Measurements from ENCODE around the gene GREB1.
A peak's percentile ranks its signal among the peaks of the same experiment; 100 is the strongest.

The GREB1 gene, protein sequence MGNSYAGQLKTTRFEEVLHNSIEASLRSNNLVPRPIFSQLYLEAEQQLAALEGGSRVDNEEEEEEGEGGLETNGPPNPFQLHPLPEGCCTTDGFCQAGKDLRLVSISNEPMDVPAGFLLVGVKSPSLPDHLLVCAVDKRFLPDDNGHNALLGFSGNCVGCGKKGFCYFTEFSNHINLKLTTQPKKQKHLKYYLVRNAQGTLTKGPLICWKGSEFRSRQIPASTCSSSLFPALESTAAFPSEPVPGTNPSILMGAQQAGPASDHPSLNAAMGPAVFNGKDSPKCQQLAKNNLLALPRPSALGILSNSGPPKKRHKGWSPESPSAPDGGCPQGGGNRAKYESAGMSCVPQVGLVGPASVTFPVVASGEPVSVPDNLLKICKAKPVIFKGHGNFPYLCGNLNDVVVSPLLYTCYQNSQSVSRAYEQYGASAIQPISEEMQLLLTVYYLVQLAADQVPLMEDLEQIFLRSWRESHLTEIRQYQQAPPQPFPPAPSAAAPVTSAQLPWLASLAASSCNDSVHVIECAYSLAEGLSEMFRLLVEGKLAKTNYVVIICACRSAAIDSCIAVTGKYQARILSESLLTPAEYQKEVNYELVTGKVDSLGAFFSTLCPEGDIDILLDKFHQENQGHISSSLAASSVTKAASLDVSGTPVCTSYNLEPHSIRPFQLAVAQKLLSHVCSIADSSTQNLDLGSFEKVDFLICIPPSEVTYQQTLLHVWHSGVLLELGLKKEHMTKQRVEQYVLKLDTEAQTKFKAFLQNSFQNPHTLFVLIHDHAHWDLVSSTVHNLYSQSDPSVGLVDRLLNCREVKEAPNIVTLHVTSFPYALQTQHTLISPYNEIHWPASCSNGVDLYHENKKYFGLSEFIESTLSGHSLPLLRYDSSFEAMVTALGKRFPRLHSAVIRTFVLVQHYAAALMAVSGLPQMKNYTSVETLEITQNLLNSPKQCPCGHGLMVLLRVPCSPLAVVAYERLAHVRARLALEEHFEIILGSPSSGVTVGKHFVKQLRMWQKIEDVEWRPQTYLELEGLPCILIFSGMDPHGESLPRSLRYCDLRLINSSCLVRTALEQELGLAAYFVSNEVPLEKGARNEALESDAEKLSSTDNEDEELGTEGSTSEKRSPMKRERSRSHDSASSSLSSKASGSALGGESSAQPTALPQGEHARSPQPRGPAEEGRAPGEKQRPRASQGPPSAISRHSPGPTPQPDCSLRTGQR (N-terminal part only)

DNA sequence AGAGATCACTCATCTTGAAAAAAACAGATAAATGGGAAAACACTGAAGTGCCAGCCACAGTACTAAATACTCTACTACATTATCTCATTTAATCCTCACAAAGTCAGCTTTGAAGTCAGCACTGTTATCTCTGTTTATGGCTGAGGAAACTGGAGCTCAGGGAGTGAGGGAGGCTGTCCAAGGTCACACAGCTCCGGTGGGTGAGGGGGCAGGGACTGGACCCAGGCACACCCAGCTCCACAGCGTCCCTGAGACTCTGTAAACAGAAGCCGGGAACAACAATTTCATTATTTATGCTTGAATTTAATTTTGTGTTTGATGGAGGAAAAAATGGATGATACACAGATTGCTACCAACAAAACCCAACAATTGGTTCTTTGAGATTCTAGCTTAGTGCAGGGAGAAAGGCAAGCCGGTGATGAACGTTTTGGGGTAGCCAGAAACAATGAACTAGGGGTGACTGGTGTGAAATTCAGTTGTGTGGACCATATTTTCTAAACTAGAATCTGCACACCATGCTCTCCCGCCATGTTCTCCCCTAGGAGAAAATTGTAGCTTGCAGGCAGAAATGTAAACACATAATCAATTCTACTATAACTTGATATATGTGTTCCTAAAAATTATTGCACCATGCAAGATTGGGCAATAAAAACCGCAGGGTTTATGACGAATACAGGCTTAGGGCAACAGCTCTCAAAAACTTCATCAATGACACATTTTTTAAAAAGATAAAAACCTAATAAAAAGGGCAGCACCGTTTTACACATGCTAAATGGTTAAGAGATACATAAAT lies at the start of gene GREB1:
TSS of gene GREB1 (plus strand) at position 768 of the 793 bp plus-strand sequence. CDS start 22,570 bp downstream, outside the sequence.
- no peak for DNase-seq

DNA sequence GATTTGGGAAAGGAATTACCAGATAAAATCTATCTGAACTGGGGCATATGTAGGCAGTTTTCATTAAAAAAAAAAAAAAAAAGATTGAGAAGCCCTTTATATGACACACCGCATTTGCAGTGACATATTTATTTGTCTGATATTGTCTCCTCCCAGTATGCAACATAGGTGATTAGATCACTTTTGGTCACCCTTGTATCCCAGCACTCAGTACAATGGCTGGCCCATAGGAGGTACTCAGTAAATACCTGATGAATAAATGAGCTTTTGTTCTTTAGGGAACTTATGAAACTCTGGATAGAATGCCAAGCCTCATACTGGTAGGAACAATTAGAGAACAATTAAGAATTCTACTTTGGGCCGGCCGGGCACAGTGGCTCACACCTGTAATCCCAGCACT lies 45.0 kb upstream of the GREB1 start:
- no peak for DNase-seq

DNA sequence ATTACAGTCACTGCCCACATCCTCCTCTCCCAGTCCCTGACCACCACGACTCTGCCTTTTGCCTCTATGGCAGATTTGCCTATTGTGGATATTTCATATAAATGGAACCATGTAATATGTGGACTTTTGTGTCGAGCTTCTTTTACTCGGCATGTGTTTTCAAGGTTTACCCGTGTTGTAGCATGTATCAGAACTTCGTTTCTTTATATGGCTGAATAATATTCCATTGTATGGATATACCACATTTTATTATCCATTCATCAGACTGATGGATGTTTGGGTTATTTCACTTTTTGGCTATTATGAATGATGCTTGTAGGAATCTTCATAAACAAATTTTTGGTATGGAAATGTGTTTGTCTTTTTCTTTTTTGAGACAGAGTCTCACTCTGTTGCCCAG lies 43.7 kb upstream of the GREB1 start:
- DNase-seq, result no peak

DNA sequence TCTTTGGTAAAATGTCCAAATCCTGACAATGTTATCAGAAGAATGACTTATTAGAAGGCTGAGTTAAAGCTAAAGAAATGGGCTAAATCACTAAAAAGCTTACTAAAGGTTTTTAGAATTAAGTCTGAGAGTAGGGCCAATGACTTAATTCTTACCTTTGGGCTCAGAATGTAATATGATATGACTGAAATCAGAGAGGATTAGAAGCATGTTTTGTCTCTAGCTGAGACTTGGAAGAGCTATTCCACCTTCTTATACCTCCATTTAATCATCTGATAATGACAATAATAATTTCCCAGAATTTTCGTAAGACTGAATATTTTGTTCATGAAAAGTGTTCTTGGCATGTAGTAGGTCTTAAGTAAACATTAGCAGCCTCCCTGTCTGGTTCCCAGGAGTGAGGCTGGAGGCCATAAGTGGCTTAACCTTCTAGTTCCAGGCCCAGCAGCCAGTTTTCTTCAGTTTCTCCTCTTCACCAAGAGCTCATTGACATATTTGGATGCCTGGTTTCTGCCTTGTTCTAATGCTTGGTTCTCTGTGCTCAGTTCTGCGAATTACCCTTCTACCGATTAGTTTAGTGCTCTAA lies 42.4 kb upstream of the GREB1 start:
- no peak for DNase-seq

DNA sequence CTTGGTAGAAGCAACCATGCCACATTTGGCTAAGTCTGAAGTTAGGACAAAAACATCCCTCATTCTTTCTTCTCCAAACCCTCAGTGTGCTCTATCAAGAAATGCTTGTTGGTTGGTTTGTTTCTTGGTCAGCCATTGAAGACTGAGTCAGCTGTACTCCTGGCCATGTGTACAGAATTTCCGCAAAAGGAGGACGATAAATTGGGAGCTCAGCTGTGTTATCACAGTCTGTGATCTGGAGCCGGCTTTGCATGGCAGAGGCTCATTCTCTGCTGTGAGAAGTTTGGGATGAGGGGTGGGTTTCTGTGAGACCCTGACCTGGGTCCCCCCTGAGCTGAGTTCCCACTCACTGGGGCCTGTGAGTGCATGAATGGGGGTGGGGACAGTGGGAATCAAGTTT lies 41.6 kb upstream of the GREB1 start:
- DNase-seq, result no peak

DNA sequence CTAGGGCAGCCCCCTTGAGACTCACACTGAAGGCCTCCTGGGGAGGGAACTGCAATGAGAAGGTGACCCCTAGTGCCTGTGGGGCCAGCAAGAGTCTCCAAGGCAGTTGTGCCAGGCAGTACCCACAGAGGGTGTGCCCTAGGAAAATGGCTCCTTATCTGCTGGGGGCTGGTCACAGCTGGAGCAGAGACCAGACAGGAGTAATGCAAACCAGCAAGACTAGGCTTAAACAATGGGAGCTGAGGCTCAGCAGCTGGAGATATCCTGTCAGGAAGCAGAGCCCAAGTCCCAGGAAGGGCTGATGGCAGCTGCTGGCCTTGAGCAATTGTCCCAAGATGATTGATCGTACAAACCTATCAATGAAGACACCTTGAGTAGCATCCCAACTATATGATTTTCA lies 41.1 kb upstream of the GREB1 start:
- no peak for DNase-seq

DNA sequence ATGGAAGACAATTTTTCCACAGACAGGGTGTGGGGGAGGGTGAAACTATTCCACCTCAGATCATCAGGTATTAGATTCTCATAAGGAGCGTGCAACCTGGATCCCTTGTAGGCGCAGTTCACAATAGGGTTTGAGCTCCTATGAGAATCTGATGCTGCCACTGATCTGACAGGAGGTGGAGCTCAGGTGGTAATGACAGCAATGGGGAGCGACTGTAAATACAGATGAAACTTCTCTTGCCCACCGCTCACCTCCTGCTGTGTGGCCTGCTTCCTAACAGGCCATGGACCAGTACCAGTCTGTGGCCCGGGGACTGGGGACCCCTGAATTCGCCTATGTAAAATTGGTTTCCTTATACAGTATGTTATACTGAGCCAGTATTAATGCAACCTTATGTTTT lies 40.6 kb upstream of the GREB1 start:
- no peak for DNase-seq

DNA sequence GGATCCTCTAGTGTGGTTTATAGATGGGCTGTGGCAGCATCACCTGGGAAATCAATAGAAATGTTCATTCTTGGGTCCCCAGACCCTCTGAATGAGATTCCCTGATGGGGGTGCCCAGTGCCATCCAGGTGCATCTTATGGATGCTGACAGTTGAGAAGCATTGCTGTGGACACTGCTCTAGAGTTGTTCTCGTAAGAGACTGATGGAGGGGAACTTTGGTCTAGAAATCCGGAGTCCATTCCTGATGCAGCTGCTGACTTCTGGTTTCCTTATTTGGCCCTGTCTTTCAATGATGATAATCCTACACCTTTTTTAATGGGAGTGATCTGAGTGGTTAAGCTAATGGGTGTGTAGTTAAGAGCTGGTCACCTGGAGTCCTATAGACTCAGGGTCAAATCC lies 39.5 kb upstream of the GREB1 start:
- no peak for DNase-seq

DNA sequence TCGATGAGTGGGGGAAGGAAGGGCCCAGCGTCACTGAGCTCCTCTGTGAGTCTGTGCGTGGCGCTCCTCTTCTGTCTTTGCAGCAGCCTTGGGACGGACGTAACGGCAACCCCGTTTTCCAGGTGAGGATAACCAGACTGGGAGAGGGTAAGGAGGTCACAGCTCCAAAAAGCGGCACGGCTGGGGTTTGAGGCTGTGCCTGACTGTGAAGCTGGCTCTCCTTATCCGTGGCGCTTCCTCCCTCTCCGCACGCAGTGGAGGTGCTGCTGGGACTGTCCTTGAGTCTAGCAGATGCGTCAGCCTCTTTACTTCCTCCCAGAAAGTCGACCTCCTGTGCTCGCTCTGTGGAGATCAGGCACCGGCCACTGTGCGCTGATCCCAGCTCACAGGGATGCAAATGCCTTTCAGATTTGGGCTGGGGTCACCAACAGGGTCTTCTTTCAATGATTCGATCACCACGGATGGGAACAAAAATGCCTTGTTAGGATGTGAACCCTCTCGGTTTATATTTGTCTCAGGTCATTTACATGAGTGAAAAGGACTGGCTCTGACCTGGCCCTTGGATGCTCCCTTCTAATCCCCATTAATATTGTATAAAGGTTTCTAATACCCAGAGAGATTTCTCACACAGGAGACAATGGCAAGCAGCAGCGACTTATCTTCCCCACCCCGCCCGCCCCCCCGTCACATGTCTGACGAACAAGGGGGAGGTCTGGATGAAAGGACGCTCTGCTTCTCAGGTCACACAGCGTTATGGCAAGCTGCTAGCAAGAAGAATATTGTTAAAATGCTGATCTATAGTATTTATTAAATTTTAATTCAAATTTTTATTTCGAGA lies 37.8 kb upstream of the GREB1 start:
- DNase-seq, result no peak

DNA sequence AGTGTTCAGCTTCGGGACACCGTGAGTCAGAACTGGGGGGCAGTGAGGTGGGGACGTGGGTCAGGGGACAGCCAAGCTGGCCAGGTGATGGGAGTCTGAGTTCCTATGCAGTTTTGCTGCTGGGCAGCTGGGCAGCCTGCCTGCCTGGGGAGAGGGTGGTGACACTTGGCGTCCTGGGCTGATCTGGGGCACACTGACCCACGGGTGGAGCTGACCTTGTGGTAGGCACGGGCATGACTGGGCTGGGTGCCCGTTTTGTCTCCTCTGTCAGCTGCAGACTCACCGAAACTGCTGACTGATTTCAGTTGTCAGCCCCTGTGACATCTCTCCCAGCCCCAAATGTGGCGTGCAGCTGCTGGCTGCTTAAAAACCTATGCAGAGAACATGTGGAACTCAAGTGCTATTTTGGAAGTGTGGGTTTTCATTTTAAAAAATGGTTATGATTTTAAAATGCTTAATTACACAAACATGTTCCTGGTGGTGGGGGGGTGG lies 35.3 kb upstream of the GREB1 start:
- no peak for DNase-seq

DNA sequence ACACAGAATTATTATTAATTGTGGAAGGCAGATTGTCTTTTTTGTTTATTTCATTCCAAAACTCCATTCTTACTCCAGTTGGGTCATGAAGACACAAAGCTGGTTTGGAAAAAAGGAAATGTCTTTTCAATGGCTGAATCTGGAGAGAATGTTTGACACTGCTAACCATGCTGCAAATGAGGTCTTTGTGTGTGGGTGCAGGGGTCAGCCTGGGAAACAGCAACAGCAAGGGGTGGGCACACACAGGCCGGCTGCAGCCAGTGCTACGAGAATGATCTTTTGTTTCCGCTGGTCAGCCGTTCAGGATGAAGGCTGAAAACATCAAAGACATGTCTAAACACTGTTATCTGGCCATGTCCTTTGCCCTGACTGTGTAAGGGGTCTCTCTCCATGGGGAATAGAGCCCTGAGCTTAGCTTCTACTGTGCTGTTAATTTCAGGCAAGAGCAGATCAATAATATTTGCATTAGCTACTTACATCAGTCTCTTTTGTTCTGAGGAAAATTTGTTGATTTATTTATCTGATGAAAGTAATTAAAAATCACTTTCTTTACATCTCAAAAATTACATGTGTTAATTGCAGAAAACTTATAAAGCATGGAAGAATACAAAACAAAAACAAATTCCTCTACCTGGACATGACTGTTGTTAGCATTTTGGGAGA lies 34.6 kb upstream of the GREB1 start:
- no peak for DNase-seq

DNA sequence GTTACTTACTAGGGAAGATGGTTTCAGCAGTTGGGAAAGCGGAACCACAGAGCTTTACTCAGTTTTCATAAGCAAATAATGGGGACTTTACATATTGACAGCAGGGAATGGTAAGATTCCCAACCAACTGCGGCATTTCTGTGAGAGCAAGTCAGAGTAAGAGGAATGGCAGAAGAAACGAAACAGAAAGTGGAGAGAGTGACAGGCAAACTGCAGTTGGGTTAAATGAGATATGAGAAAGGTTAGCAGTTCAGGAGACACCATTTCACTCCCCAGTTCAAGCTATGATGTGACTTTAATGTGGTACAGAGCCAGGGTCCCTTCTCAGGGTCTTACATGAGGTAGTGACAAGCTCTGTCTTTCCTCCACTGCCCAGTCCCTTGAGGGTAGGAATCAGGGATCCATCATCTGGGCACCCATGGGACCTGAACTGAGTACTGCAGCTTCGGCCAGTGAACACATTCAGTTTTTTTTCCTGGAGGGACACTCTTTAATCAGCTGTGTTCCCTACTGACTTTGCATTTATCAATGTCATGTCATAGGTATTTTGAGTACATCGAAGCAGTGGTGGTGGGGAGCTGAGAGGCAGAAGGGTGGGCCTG lies 33.0 kb upstream of the GREB1 start:
- DNase-seq, result no peak

DNA sequence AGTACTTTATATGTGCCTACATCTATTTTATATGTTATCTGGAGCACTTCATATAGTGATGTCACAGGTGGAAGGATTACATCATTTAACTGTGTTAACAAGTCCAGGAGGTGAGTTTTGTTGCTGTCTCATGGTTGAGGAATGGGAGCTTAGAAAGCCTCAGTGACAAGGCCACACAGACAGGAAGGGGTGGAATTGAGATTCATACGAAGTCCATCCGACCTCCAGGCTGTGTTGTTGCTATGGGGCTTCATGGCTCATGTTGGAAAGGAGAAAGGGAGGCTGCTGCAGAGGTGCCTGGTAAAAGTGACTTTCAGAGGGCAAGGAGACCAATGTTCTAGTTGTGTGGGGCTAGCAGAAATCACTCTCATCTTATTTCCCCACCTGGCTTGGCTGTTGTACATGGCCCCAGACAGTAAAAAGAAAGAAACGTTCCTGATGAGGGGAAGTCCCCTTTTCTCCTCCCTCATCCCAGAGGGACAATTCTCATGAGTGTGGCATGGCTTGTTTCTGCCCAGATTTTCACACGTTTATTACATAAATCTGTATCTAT lies 31.0 kb upstream of the GREB1 start:
- no peak for DNase-seq

DNA sequence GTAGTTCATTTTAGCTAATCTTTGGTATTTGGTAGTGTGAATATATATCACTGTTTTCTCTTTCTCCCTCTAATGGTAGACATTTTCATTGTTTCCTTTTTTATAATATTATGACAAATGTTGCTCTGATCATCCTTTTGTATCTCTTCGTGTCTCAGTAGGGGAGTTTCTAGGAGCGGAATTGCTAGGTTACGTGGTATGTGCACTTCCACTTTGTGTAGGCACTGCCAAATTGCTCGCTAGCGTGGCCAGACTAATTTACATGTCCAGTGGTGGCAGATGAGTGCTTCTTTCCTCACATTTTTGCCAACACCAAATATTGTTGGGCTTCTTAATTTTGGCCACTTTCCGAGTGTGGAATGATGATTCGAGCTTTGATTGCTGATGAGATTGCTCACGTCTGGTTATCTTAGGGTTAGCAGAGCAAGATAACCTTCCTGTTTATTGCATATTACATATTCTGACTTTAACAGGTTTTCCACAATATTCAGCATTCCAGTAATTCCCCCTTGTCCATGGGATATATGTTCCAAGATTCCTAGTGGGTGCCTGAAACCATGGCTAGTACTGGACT lies 30.4 kb upstream of the GREB1 start:
- DNase-seq, result no peak

DNA sequence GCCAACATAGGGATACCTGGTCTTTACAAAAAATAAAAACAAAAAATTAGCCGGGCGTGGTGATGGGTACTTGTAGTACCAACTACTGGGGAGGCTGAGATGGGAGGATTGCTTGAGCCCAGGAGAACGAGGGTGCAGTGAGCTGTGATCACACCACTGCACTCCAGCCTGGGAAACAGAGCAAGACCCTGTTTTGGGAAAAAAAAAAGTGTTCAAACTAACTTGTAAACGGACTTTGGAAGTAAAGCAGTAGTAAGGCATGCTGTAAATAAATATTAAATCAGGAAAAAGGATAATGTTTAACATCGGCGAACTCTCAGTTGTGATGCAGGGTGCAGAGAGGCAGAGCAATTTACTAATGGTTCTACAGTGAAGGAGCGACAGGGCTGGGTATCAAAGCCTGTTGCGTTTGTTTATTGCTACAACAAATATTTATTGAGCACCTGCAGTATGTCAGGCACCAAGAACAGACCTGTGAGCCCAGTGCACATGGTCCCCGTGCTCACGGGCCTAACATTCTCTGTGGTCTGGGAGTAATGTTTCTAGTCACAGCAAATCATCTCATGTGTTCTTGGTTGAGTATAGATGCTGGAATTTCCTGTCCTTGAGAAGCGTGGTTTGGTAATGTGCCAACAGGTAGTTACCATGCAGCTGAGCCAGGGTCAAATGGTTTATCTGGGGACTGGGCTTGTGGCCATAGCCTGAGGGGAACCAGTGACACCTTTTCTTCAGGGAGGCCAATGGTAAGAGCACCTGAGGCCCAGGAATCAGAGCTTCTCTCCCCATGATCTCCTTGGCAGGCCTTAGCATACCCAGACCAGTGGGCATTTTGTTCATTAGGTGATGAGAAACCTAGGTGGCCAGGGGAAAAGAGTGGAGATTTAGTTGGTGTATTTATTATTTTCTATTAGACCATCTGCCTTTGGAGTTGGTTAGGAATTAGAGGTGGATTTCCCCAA lies 27.9 kb upstream of the GREB1 start:
- peak; percentile 9 for DNase-seq

DNA sequence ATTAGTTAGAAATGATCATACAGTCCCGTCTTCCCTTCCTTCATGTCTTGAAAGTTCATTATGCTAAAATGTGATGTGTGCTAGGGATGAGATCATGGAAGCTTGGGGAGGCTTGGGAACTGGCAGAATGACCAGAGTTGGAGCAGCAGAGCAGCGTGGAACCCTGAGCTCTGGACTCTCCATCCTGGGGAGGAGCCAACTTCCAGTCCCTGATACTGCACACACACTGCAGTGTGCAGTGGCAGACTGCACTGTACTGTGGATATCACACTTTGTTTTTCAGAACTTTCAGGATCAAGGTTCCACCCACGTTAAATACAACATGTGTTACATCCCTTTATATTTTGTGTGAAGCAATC lies 27.3 kb upstream of the GREB1 start:
- no peak for DNase-seq

DNA sequence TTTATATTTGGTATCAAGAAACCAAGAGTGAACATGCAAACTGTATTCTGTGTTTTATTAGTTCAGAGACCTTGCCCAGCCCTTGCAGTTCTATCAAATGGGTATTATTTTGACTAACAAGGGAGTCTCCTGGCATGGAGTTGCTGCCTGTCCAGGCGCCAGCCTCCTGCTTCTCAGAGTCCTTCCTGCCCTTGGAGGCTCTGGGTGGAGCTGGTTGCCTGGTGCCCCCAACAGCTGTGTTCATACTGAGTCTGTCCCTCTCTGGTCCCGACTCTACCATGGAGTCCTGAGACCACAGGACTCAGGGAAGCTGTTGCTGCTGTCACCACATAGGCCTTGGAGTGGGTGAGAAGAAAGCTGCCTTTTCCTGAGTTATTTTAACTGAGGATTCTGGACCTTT lies 26.3 kb upstream of the GREB1 start:
- no peak for DNase-seq

DNA sequence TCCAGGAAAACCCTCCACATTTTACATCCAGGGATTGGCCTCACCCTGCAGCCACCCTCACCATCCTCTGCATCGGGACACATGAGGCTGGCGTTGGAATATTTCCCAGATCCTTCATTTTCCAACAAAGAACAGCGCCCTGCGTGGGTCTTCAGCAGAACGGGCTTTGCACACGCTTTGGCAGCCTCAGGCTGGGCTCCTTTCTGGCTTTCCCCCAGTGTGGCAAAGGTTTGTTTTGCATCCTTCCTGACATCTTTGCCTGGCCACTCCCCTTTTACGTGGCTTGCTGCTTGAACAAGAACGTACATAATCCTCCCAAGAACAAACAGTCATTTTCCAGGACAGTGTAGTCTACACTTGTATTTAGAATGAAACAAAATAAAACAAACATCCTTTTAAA lies 25.6 kb upstream of the GREB1 start:
- DNase-seq, result no peak
